IPS DF 6.9 (cell line): Measurements from ENCODE around the gene CCDC12.

Experiments
- DNase-seq: peaks from one replicate; pipeline ENCODE4 v3.0.0-alpha.2; 2013; ENCODE audit warnings: low read depth, low spot score
- H3K27ac ChIP-seq: one replicate; pipeline ENCODE4 v1.5.1; 2013; ENCODE audit warnings: low read length, control low read depth
- H3K27me3 ChIP-seq: 2 replicates; pipeline ENCODE4 v1.6.1; 2013; ENCODE audit warnings: mild to moderate bottlenecking, low read length; ENCODE audit not compliant: control insufficient read depth, insufficient read depth
- H3K36me3 ChIP-seq: 2 replicates; pipeline ENCODE4 v1.6.1; 2013; ENCODE audit warnings: low read length; ENCODE audit not compliant: control insufficient read depth, insufficient read depth
- H3K4me1 ChIP-seq: 2 replicates; pipeline ENCODE4 v1.6.1; 2013; ENCODE audit warnings: low read length; ENCODE audit not compliant: control insufficient read depth, insufficient read depth
- H3K4me3 ChIP-seq: 2 replicates; pipeline ENCODE4 v1.5.1; 2013; ENCODE audit warnings: mild to moderate bottlenecking, low read length
- H3K9me3 ChIP-seq: 2 replicates; pipeline ENCODE4 v1.6.1; 2013; ENCODE audit warnings: low read length, inconsistent platforms; ENCODE audit not compliant: control insufficient read depth, insufficient read depth
- WGBS: extraction: QIAGEN DNeasy Blood & Tissue Kit; methylation state at CpG from one replicate; pipeline ENCODE4 v1.1.7; 2013; ENCODE audit warnings: mixed read lengths, missing lambda C conversion rate; ENCODE audit not compliant: insufficient read length, insufficient coverage; 5-methylcytosine and 5-hydroxymethylcytosine counted together

Gene CCDC12

DNA sequence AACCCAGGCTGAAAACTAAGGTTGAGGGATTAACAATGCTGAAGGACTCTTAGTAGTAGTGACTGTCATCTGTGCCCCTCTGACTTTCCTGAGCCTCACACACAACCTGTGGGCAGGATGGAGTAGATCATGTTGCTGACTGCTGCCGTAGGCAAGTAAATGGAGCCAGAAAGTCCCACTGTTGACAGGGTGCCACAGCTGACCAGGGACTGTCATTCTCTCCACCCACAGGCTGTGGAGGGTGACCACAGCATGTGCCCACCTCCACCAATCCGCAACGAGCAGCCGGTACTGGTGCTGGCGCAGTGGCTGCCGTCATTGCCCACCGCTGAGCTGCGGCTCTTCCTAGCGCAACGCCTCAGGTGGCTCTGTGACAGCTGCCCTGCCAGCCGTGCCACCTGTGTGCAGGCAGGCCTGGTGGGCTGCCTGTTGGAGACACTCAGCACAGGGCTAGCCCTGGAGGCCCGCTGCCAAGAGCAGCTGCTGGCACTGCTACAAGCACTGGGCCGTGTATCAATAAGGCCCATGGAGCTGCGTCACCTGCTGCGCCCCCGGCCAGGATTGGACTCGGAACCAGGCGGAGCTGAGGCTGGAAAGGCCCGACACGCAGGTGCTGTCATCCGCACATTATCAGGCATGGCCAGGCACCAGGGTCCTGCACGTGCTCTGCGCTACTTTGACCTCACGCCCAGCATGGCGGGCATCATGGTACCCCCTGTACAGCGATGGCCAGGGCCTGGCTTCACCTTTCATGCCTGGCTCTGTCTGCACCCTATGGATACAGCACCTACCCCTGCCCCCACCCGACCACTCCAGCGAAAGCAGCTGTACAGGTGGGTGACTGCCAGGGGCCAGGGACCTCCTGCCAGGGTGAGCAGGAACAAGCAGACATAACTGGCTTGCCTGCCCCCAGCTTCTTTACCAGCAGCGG, 18.5 kb upstream of the CCDC12 start:
- peaks cover 9% of the 10 kb centered on the region for H3K36me3 ChIP-seq
- H3K4me3 ChIP-seq = no peak overlapping the region
- H3K27me3 ChIP-seq = no peaks in the 10 kb centered on the region
- H3K9me3 ChIP-seq = no peaks in the 10 kb centered on the region
- H3K4me1 ChIP-seq = peaks cover 2% of the 10 kb centered on the region
- no peak for DNase-seq
- WGBS = no CpG with 5 or more reads among the region's 29 CpGs
- H3K27ac ChIP-seq = no peak overlapping the region

DNA sequence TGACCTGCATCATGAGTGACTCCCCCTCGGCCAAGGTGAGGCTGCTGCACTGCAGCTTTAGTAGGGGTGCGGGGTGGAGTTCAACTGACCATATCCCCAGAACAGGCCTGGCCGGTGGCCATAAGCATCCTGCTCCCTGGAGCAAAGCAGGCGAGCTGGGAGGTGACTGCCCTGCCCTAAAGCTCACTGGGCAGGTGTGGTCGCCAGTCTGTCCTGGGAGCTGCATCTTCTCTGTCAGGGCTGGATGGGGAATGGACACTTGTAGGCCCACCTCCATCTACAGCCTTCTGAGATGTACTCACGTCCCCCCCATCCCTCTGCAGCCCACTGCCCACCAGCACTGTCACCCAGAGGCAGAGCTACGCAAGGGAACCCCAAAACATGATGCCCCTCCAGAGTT, 17.4 kb upstream of the CCDC12 start:
- Histone ChIP-seq H3K4me1 (peaks cover 5% of the 10 kb centered on the region), H3K27ac (no peak overlapping the region), H3K27me3 (no peaks in the 10 kb centered on the region), H3K36me3 (0 out of 2 replicates have a peak, but pooled peaks cover 6% of the 10 kb centered on the region), H3K9me3 (no peaks in the 10 kb centered on the region), H3K4me3 (no peak overlapping the region)
- DNase-seq = no peak
- no CpG with 5 or more reads among the region's 7 CpGs for WGBS

DNA sequence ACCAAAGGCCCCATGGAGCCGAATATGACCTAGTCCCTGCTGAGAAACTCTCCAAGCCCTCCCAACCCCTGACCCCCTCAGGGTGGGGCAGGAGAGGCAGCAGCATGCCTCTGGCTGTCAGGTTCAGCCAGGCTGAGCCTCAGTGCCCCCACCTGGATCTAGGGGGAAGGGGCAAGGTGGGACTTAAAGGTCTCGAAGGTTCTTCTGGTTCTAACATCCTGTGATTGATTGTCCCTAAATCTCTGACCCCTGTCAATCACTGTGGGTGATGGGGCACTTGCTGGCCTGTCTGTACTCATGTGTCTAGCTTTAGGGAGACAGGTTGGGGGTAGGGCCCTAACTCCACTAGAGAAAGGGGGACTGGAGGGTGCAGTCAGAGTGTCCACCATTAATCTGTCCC, 16.7 kb upstream of the CCDC12 start:
- no CpG with 5 or more reads among the region's 2 CpGs for WGBS
- no peak for DNase-seq
- Histone ChIP-seq H3K27me3 (no peaks in the 10 kb centered on the region), H3K4me1 (peaks cover 8% of the 10 kb centered on the region), H3K9me3 (no peaks in the 10 kb centered on the region), H3K27ac (no peak overlapping the region), H3K4me3 (no peak overlapping the region), H3K36me3 (0 out of 2 replicates have a peak, but pooled peaks cover 7% of the 10 kb centered on the region)

DNA sequence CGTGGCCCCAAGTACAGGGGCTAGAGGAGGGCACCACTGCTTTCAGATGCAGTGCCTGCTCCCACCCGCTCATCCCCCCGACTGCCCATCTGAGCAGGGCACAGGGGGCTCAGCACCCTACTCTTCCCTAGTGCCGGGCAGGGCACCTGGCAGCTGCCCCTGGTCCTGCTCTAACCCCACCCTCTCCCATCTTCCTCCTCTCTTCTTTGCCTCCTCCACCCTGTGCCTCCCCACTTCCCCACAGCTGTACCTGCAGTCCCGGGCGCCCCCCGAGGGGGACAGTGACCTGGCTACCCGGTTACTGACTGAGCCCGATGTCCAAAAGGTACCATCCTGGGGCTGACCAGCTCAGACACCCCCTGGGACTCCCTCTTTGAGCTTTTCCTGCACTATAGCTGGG, 15.7 kb upstream of the CCDC12 start:
- Histone ChIP-seq H3K9me3 (no peaks in the 10 kb centered on the region), H3K4me3 (no peak overlapping the region), H3K27ac (no peak overlapping the region), H3K27me3 (no peaks in the 10 kb centered on the region), H3K4me1 (peaks cover 14% of the 10 kb centered on the region), H3K36me3 (0 out of 2 replicates have a peak, but pooled peaks cover 7% of the 10 kb centered on the region)
- no peak for DNase-seq
- WGBS = no CpG with 5 or more reads among the region's 9 CpGs

GRCh38 chr3:46991406-46992165, 15.0 kb upstream of the CCDC12 start:
- H3K4me3 ChIP-seq = no peak overlapping the region
- peaks cover 17% of the 10 kb centered on the region for H3K4me1 ChIP-seq
- no peak for DNase-seq
- no peak overlapping the region for H3K27ac ChIP-seq
- no peaks in the 10 kb centered on the region for H3K9me3 ChIP-seq
- no peaks in the 10 kb centered on the region for H3K27me3 ChIP-seq
- 0 out of 2 replicates have a peak, but pooled peaks cover 7% of the 10 kb centered on the region for H3K36me3 ChIP-seq
- no CpG with 5 or more reads among the region's 16 CpGs for WGBS

DNA sequence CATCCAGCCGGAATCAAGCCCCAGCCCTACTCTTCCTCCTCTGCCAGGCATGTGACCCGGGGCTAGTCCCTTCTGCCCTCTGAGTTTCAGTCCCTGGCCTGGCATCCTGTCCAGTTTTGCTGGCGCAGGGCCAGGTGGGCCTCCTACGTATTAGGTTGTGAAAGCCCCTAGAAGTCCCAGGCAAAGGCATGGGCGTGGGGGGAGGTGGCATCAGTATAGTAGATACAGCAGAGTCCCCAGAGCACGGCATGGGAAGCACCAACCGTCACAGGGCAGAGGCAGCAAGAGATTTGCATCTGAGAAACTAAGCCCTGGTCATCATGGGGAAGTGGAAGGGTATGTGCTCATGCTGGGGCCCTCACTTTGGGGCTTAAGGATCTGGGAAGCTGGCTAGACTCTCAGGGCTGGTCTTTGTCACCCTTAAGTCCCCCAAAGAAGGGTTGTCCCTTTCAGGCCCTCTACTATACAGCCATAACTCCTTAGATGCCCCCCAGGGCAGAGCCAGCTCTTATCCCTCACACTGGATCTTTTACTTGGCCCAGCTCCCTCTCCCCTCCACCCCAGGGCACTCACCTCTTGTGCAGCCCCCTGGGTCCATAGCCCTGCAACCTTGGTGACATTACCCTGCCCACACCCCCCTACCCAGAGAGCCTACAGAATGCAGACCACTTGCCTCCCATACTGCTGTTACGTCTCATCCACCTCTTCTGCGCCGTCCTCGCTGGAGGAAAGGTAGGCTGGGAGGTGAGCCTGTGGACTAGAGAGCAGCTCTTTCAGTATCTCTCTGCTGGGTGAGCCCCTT, 14.2 kb upstream of the CCDC12 start:
- peaks cover 17% of the 10 kb centered on the region for H3K4me1 ChIP-seq
- H3K4me3 ChIP-seq = no peak overlapping the region
- H3K27ac ChIP-seq = no peak overlapping the region
- DNase-seq = no peak
- WGBS = no CpG with 5 or more reads among the region's 11 CpGs
- no peaks in the 10 kb centered on the region for H3K9me3 ChIP-seq
- no peaks in the 10 kb centered on the region for H3K27me3 ChIP-seq
- 0 out of 2 replicates have a peak, but pooled peaks cover 7% of the 10 kb centered on the region for H3K36me3 ChIP-seq

GRCh38 chr3:46989146-46989810, 12.7 kb upstream of the CCDC12 start:
- Histone ChIP-seq H3K4me1 (peaks cover 17% of the 10 kb centered on the region), H3K9me3 (no peaks in the 10 kb centered on the region), H3K36me3 (0 out of 2 replicates have a peak, but pooled peaks cover 7% of the 10 kb centered on the region), H3K27me3 (no peaks in the 10 kb centered on the region), H3K27ac (no peak overlapping the region), H3K4me3 (no peak overlapping the region)
- no CpG with 5 or more reads among the region's 17 CpGs for whole genome bisulfite sequencing
- DNase-seq = no peak

DNA sequence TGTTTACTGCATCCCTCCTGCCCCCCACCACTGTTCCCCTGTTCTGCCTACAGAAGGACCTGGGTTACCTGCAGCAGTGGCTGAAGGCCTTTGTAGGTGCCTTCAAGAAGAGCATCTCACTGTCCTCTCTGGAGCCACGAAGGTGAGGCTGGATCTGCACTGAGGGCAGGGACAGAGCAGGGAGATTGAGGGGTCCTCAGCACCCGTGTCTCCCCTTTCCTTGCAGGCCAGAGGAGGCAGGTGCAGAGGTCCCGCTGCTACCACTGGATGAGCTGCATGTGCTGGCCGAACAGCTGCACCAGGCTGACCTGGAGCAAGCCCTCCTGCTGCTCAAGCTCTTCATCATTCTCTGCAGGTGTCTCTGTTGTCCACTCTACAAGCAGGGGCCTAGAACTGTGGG, 12.1 kb upstream of the CCDC12 start:
- no peak for DNase-seq
- Histone ChIP-seq H3K4me1 (peaks cover 17% of the 10 kb centered on the region), H3K9me3 (no peaks in the 10 kb centered on the region), H3K36me3 (0 out of 2 replicates have a peak, but pooled peaks cover 7% of the 10 kb centered on the region), H3K27ac (no peak overlapping the region), H3K27me3 (no peaks in the 10 kb centered on the region), H3K4me3 (no peak overlapping the region)
- WGBS = no CpG with 5 or more reads among the region's 4 CpGs

DNA sequence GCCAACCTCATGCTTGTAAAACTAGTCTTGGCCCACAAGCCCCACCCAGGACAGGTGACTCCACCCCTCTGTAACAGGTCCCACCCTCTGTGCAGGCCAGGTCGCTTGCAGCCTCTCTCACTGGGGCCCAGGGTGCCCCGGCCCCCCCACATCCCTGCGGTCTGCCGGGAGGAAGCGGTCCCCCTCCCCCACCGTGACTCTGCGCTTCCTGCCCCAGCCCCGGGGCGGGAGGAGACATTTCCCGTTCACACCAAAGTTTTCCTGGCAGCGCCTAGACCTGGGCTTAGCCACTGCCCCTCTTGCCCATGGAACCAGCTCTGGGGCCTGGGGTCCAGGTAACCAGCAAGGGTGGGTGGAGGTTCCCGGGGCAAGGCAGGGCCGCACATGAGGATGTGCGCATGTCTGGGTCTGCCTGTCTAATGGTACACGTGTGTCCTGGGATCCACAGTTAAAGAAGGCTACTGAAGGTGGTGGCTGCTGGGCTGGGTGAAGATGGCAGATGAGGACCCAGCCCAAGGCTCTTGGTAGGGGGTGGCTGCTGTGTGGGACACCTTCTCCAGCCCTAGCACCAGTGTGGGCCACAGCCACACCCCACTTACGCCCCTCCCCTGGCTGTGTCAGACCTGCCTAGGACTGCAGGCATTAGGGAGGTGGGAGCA, 11.3 kb upstream of the CCDC12 start:
- H3K27ac ChIP-seq = no peak overlapping the region
- no peaks in the 10 kb centered on the region for H3K27me3 ChIP-seq
- H3K36me3 ChIP-seq = 0 out of 2 replicates have a peak, but pooled peaks cover 7% of the 10 kb centered on the region
- DNase-seq = no peak
- H3K9me3 ChIP-seq = no peaks in the 10 kb centered on the region
- WGBS = no CpG with 5 or more reads among the region's 16 CpGs
- no peak overlapping the region for H3K4me3 ChIP-seq
- H3K4me1 ChIP-seq = peaks cover 18% of the 10 kb centered on the region
